Testis (tissue), 3 donors: ENCODE measurements around the gene DBN1. TPM values are rescaled to one million over a fixed set of nuclear protein-coding genes. Genes with fewer than 3 reads are reported as not detected.

ENCODE experiments used
- DNase-seq: peaks from one replicate; pipeline ENCODE4 v3.0.0-alpha.2; 2019
- H3K27ac ChIP-seq, 2 donors: fragments of 200-600 bp; sonication (generic); one replicate each; pipeline ENCODE4 v1.5.1; 2019
- H3K27me3 ChIP-seq: fragments of 200-600 bp; sonication (generic); one replicate; pipeline ENCODE4 v1.5.1; 2019
- H3K36me3 ChIP-seq: fragments of 200-600 bp; sonication (generic); one replicate; pipeline ENCODE4 v1.5.1; 2017; ENCODE audit warnings: low read depth; ENCODE audit errors: missing control alignments
- H3K4me1 ChIP-seq: fragments of 200-600 bp; sonication (generic); one replicate; pipeline ENCODE4 v1.5.1; 2019
- H3K4me3 ChIP-seq, 2 donors: fragments of 200-600 bp; sonication (generic); one replicate each; pipeline ENCODE4 v1.5.1; 2017 to 2019
- H3K9me3 ChIP-seq: fragments of 200-600 bp; sonication (generic); one replicate; pipeline ENCODE4 v1.5.1; 2017
- CTCF ChIP-seq, 3 experiments: fragments of 450-650 bp in 2 of 3; fragments of 200-600 bp in 1 of 3; sonication (generic) in 1 of 3; IDR thresholded peaks; one replicate each; pipeline ENCODE4 v1.5.1; 2016 to 2019; ENCODE audit warnings: antibody characterized with exemption in 3 of 3, mild to moderate bottlenecking in 2 of 3, moderate library complexity in 1 of 3
- POLR2A ChIP-seq: fragments of 450-650 bp; IDR thresholded peaks from one replicate; pipeline ENCODE4 v1.6.1; 2017; ENCODE audit warnings: antibody characterized with exemption, mild to moderate bottlenecking, moderate library complexity
- WGBS, 2 donors: methylation state at CpG; one replicate each; pipeline ENCODE4 v1.1.5; 2018; 5-methylcytosine and 5-hydroxymethylcytosine counted together
- intact Hi-C: fragments of 100-400 bp; cut with DNase I; formaldehyde crosslinking; loops from one replicate; pipeline ENCODE4 v1.15.1; 2023; ENCODE audit warnings: low total_unique reads
- polyA plus RNA-seq: library from polyadenylated mRNA; stranded (reverse); fragments of 350-450 nt; fragmentation: Illumina TruSeq; extraction: RNeasy Lipid Tissue Mini Kit (QIAGEN cat#74804); gene quantifications from one replicate; pipeline ENCODE4 v1.2.3, GENCODE V29; 2014; ENCODE audit warnings: low read depth, low replicate concordance; ENCODE audit not compliant: insufficient read depth
- total RNA-seq, 2 donors: library from RNA; depleted of rRNA; stranded (reverse); fragments of >200 nt; gene quantifications; one replicate each; pipeline ENCODE4 v1.2.3, GENCODE V29; 2016

The DBN1 gene
- total and polyA plus RNA-seq, 3 donors from 2014 or later = 50.5 to 83.1 (median 69.6) TPM

GRCh38 chr5:177467436-177467835 is 6.0 kb downstream of the DBN1 start:
- Histone ChIP-seq H3K27ac (no peak overlapping the region), H3K9me3 (no peaks in the 10 kb centered on the region), H3K4me1 (peaks cover 10% of the 10 kb centered on the region), H3K27me3 (no peaks in the 10 kb centered on the region), H3K36me3 (no peaks in the 10 kb centered on the region), H3K4me3 (no peak overlapping the region)
- 93 to 94% methylated on average over 30 to 31 of the region's 31 CpGs for WGBS, 2 donors
- no peak for TF ChIP-seq CTCF (IDR thresholded peaks at IDR 0.05)
- TF ChIP-seq POLR2A = no peak
- intact Hi-C loops = no loop called here
- no peak for DNase-seq

GRCh38 chr5:177466861-177467260 is 6.6 kb downstream of the DBN1 start:
- WGBS, 2 donors = 94 to 96% methylated on average over 24 to 25 of the region's 25 CpGs
- no peaks in the 10 kb centered on the region for H3K27me3 ChIP-seq
- H3K27ac ChIP-seq = no peak overlapping the region
- intact Hi-C loops = no loop called here
- H3K4me1 ChIP-seq = peaks cover 6% of the 10 kb centered on the region
- no peaks in the 10 kb centered on the region for H3K9me3 ChIP-seq
- TF ChIP-seq POLR2A (no peak), CTCF (IDR thresholded peaks at IDR 0.05) (no peak)
- H3K4me3 ChIP-seq = no peak overlapping the region
- DNase-seq = no peak
- no peaks in the 10 kb centered on the region for H3K36me3 ChIP-seq

GRCh38 chr5:177465044-177465443 is 8.4 kb downstream of the DBN1 start:
- intact Hi-C loops = no loop called here
- no peak overlapping the region for H3K4me3 ChIP-seq
- H3K27me3 ChIP-seq = no peaks in the 10 kb centered on the region
- 87 to 93% methylated on average over 11 of the region's 11 CpGs for WGBS, 2 donors
- H3K4me1 ChIP-seq = no peaks in the 10 kb centered on the region
- H3K27ac ChIP-seq = no peak overlapping the region
- TF ChIP-seq CTCF (IDR thresholded peaks at IDR 0.05) (no peak), POLR2A (no peak)
- H3K9me3 ChIP-seq = no peaks in the 10 kb centered on the region
- no peak for DNase-seq
- no peaks in the 10 kb centered on the region for H3K36me3 ChIP-seq

GRCh38 chr5:177462021-177462670 is 11.3 kb downstream of the DBN1 start:
- no peaks in the 10 kb centered on the region for H3K27me3 ChIP-seq
- 80 to 88% methylated on average over 23 to 27 of the region's 27 CpGs for WGBS, 2 donors
- H3K4me1 ChIP-seq = no peaks in the 10 kb centered on the region
- intact Hi-C loops = no loop called here
- no peak for DNase-seq
- TF ChIP-seq POLR2A (no peak), CTCF (IDR thresholded peaks at IDR 0.05) (no peak)
- no peaks in the 10 kb centered on the region for H3K9me3 ChIP-seq
- H3K4me3 ChIP-seq = no peak overlapping the region
- no peaks in the 10 kb centered on the region for H3K36me3 ChIP-seq
- H3K27ac ChIP-seq = no peak overlapping the region
